IMR-90 (cell line): ENCODE results near the gene TMEM63A. TPM values are rescaled to one million over a fixed set of nuclear protein-coding genes. Genes with fewer than 3 reads are reported as not detected.

Experiments used
- ATAC-seq: fragments of 200-7000 bp; cut with Tn5 transposase; 2 replicates; pipeline ENCODE4 v1.9.1; 2020; ENCODE audit warnings: low read depth, mild to moderate bottlenecking, moderate library complexity
- BruUV-seq: library from RNA; stranded (reverse); fragments of 400-500 nt; replicated peaks from 2 replicates; lab custom pipeline; 2021; lab: Mats Ljungman, UMichigan
- CTCF ChIA-PET: fragments of 300-600 bp; formaldehyde crosslinking; extraction: SDS; loops from one replicate; lab custom pipeline; 2021; ENCODE audit warnings: antibody characterized with exemption; lab: Yijun Ruan, JAX
- POLR2A ChIA-PET: fragments of 300-600 bp; sonication (Branson Sonifier 250); formaldehyde crosslinking; loops from one replicate; lab custom pipeline; 2022; ENCODE audit warnings: antibody characterized with exemption; ENCODE audit not compliant: unreplicated experiment; lab: Charles Lee
- DNase-seq: peaks from one replicate; pipeline ENCODE4 v3.0.0; 2013
- H2AFZ ChIP-seq: replicated peaks from 2 replicates; pipeline ENCODE3; 2013; ENCODE audit warnings: low read length, mild to moderate bottlenecking; ENCODE audit not compliant: poor library complexity
- H2AK5ac ChIP-seq: 2 replicates; pipeline ENCODE4 v1.6.1; 2013; ENCODE audit warnings: low read depth, low read length, inconsistent platforms
- H2AK9ac ChIP-seq: replicated peaks from 2 replicates; pipeline ENCODE3; 2013; ENCODE audit warnings: mild to moderate bottlenecking, low read depth, low read length, moderate library complexity; ENCODE audit not compliant: poor library complexity
- H2BK120ac ChIP-seq: 2 replicates; pipeline ENCODE4 v1.6.1; 2013; ENCODE audit warnings: low read depth, low read length, inconsistent platforms
- H2BK15ac ChIP-seq: 3 replicates; pipeline ENCODE4 v1.6.1; 2013; ENCODE audit warnings: low read depth, low read length, inconsistent platforms
- H2BK20ac ChIP-seq: 2 replicates; pipeline ENCODE4 v1.6.1; 2013; ENCODE audit warnings: low read depth, mild to moderate bottlenecking, inconsistent platforms, low read length, moderate library complexity
- H2BK5ac ChIP-seq: 2 replicates; pipeline ENCODE4 v1.6.1; 2013; ENCODE audit warnings: mild to moderate bottlenecking, low read depth, low read length, inconsistent platforms; ENCODE audit not compliant: poor library complexity, severe bottlenecking
- H3K14ac ChIP-seq: replicated peaks from 2 replicates; pipeline ENCODE4 v1.6.1; 2013; ENCODE audit warnings: low read depth, low read length, inconsistent platforms
- H3K18ac ChIP-seq: 2 replicates; pipeline ENCODE4 v1.6.1; 2013; ENCODE audit warnings: low read depth, low read length, control low read depth
- H3K23ac ChIP-seq: 2 replicates; pipeline ENCODE4 v1.6.1; 2013; ENCODE audit warnings: low read depth, low read length, inconsistent platforms
- H3K27ac ChIP-seq: 2 replicates; pipeline ENCODE4 v1.5.1; 2013; ENCODE audit warnings: mild to moderate bottlenecking, control low read depth, low read length; ENCODE audit not compliant: insufficient read depth
- H3K27me3 ChIP-seq: 2 replicates; pipeline ENCODE4 v1.6.1; 2013; ENCODE audit warnings: low read length; ENCODE audit not compliant: control insufficient read depth, insufficient read depth
- H3K36me3 ChIP-seq: 2 replicates; pipeline ENCODE4 v1.6.1; 2013; ENCODE audit warnings: low read length, mixed read lengths; ENCODE audit not compliant: control insufficient read depth, insufficient read depth
- H3K4ac ChIP-seq: 2 replicates; pipeline ENCODE4 v1.6.1; 2013; ENCODE audit warnings: low read depth, low read length, inconsistent platforms
- H3K4me1 ChIP-seq: 2 replicates; pipeline ENCODE4 v1.6.1; 2013; ENCODE audit warnings: low read length, mixed read lengths; ENCODE audit not compliant: control insufficient read depth, insufficient read depth
- H3K4me2 ChIP-seq: 2 replicates; pipeline ENCODE4 v1.6.1; 2013; ENCODE audit warnings: low read depth, mild to moderate bottlenecking, control low read depth, low read length, moderate library complexity
- H3K4me3 ChIP-seq: 2 replicates; pipeline ENCODE4 v1.5.1; 2013; ENCODE audit warnings: low read depth, mild to moderate bottlenecking, control low read depth, low read length, moderate library complexity; ENCODE audit not compliant: insufficient read depth
- H3K56ac ChIP-seq: 2 replicates; pipeline ENCODE4 v1.6.1; 2013; ENCODE audit warnings: low read length, inconsistent platforms; ENCODE audit not compliant: insufficient read depth; ENCODE audit errors: extremely low read depth
- H3K79me1 ChIP-seq, 2 experiments: 2 replicates each; pipeline ENCODE4 v1.6.1; 2013; ENCODE audit warnings: low read length in 2 of 2, inconsistent platforms in 1 of 2, low read depth in 1 of 2
- H3K9ac ChIP-seq: 2 replicates; pipeline ENCODE4 v1.6.1; 2013; ENCODE audit warnings: low read depth, low read length, control low read depth
- H3K9me1 ChIP-seq: 2 replicates; pipeline ENCODE4 v1.6.1; 2013; ENCODE audit warnings: low read length, inconsistent platforms; ENCODE audit not compliant: insufficient read depth
- H3K9me3 ChIP-seq: 2 replicates; pipeline ENCODE4 v1.6.1; 2013; ENCODE audit warnings: low read length; ENCODE audit not compliant: control insufficient read depth, insufficient read depth
- H4K20me1 ChIP-seq: 2 replicates; pipeline ENCODE4 v1.6.1; 2013; ENCODE audit warnings: low read length, inconsistent platforms; ENCODE audit not compliant: insufficient read depth
- H4K5ac ChIP-seq: 2 replicates; pipeline ENCODE4 v1.6.1; 2013; ENCODE audit warnings: mild to moderate bottlenecking, low read depth, low read length, control low read depth
- H4K8ac ChIP-seq, 2 experiments: 2 replicates each; pipeline ENCODE4 v1.6.1; 2013; ENCODE audit warnings: low read depth in 2 of 2, low read length in 2 of 2, control low read depth in 1 of 2, inconsistent platforms in 1 of 2
- H4K91ac ChIP-seq: 2 replicates; pipeline ENCODE4 v1.6.1; 2013; ENCODE audit warnings: low read depth, low read length, inconsistent platforms; ENCODE audit not compliant: insufficient read depth
- BHLHE40 ChIP-seq: fragments of 150-350 bp; IDR thresholded peaks from 2 replicates; pipeline ENCODE4 v1.6.1; 2016; ENCODE audit warnings: mild to moderate bottlenecking, low read depth, low read length
- CHD1 ChIP-seq: IDR thresholded peaks from 2 replicates; pipeline ENCODE4 v1.6.1; 2012; ENCODE audit warnings: low read depth, low read length, improper control_type of control experiment
- CTCF ChIP-seq: conservative IDR thresholded peaks from 2 replicates; pipeline ENCODE4 v1.5.1; 2012; ENCODE audit warnings: mild to moderate bottlenecking, low read depth, low read length, improper control_type of control experiment
- ELK1 ChIP-seq: fragments of 150-350 bp; IDR thresholded peaks from 2 replicates; pipeline ENCODE4 v1.6.1; 2016; ENCODE audit warnings: low read depth, mild to moderate bottlenecking, low read length, moderate library complexity, borderline replicate concordance
- FOS ChIP-seq: fragments of 150-350 bp; IDR thresholded peaks from 2 replicates; pipeline ENCODE4 v1.6.1; 2016; ENCODE audit warnings: low read depth, low read length
- MXI1 ChIP-seq: IDR thresholded peaks from 2 replicates; pipeline ENCODE4 v1.6.1; 2012; ENCODE audit warnings: low read depth, mild to moderate bottlenecking, low read length, moderate library complexity, borderline replicate concordance
- NFE2L2 ChIP-seq: fragments of 150-350 bp; IDR thresholded peaks from 2 replicates; pipeline ENCODE4 v1.6.1; 2016; ENCODE audit warnings: low read depth, mild to moderate bottlenecking, low read length
- POLR2A ChIP-seq: IDR thresholded peaks from 2 replicates; pipeline ENCODE4 v1.6.1; 2012; ENCODE audit warnings: mild to moderate bottlenecking, low read depth, low read length
- RAD21 ChIP-seq: IDR thresholded peaks from 2 replicates; pipeline ENCODE4 v1.6.1; 2012; ENCODE audit warnings: low read length, improper control_type of control experiment
- RCOR1 ChIP-seq: IDR thresholded peaks from 2 replicates; pipeline ENCODE4 v1.6.1; 2012; ENCODE audit warnings: mild to moderate bottlenecking, low read length, improper control_type of control experiment; ENCODE audit not compliant: insufficient replicate concordance
- RFX5 ChIP-seq: IDR thresholded peaks from 2 replicates; pipeline ENCODE4 v1.8.0; 2012; ENCODE audit warnings: low read depth, mild to moderate bottlenecking, low read length, moderate library complexity
- SMC3 ChIP-seq: fragments of 150-350 bp; IDR thresholded peaks from 2 replicates; pipeline ENCODE4 v1.6.1; 2016; ENCODE audit warnings: low read depth, mild to moderate bottlenecking, antibody characterized with exemption, low read length, moderate library complexity
- USF2 ChIP-seq: fragments of 150-350 bp; IDR thresholded peaks from 2 replicates; pipeline ENCODE4 v1.6.1; 2017; ENCODE audit warnings: mild to moderate bottlenecking, antibody characterized with exemption, low read length, low read depth
- WGBS, 2 experiments: methylation state at CpG; one replicate each; pipeline versions ENCODE4 v1.1.5 to v1.1.7; 2013; ENCODE audit warnings: missing lambda C conversion rate in 2 of 2; ENCODE audit not compliant: insufficient read length in 1 of 2; ENCODE audit errors: extremely low coverage in 2 of 2; 5-methylcytosine and 5-hydroxymethylcytosine counted together
- dilution Hi-C: fragments of 300-500 bp; cut with HindIII; formaldehyde crosslinking; loops from one replicate; pipeline ENCODE4 v1.14.3; 2018; ENCODE audit warnings: low sequenced_read_pairs; ENCODE audit not compliant: unreplicated experiment
- in situ Hi-C: fragments of 300-500 bp; cut with MboI; formaldehyde crosslinking; loops from 3 replicates; pipeline ENCODE4 v1.14.3; 2019; ENCODE audit warnings: low sequenced_read_pairs, inconsistent platforms, mixed read lengths
- intact Hi-C: fragments of 100-400 bp; cut with micrococcal nuclease; formaldehyde crosslinking; loops from 2 replicates; pipeline ENCODE4 v1.10.0; 2022
- polyA plus RNA-seq, 3 experiments: library from polyadenylated mRNA; depleted of rRNA; stranded (reverse); fragments of >200 nt; gene quantifications; 2 replicates each; pipeline ENCODE4 v1.2.3, GENCODE V29; 2012; ENCODE audit warnings: low replicate concordance in 1 of 3
- total RNA-seq: library from RNA; depleted of rRNA; stranded (reverse); fragments of >200 nt; gene quantifications from 2 replicates; pipeline ENCODE4 v1.2.3, GENCODE V29; 2012

TMEM63A gene
- total and polyA plus RNA-seq, 2 of the 4 experiments (the other 2 are of a cell fraction), result 4.7 to 23.3 TPM

GRCh38 chr1:225809842-225810578 is 72.2 kb downstream of the TMEM63A start, which contains the start of gene EPHX1:
TSS of gene EPHX1 (plus strand) at chr1:225810124. CDS start at chr1:225828730, 18,606 bp downstream.
- intact Hi-C loops, result loop anchor here (2.0 kb wide), 1 partner anchor 31 kb away; no protein-coding TSS in a partner anchor
- TF ChIP-seq FOS, result no peak
- TF ChIP-seq BHLHE40, result peak; percentile 76; the same call in 1 of the 2 replicates
- TF ChIP-seq NFE2L2, result no peak
- no peak for TF ChIP-seq CHD1
- TF ChIP-seq POLR2A, result peak; percentile 85
- TF ChIP-seq RAD21, result peak; percentile 24; the same call in 1 of the 2 replicates
- TF ChIP-seq CTCF, result peak; percentile 40
- TF ChIP-seq RCOR1, result no peak
- no peak for TF ChIP-seq USF2
- no peak for TF ChIP-seq MXI1
- TF ChIP-seq RFX5, result no peak
- TF ChIP-seq SMC3, result 0 out of 2 replicates have a peak, but pooled peaks have one; percentile 12
- TF ChIP-seq ELK1, result no peak

More at GRCh38 chr1:225809842-225810578, 72.2 kb downstream of the TMEM63A start, which contains the start of gene EPHX1:
- in situ Hi-C loops (no loop called here), dilution Hi-C loops (no loop called here)
- H2AK5ac ChIP-seq, result no peak within 1 kb of the TSS
- H4K8ac ChIP-seq, result peak within 1 kb of the TSS; percentile 74 to 76; a peak in 1 of 4 replicates
- peaks cover 13% of the 10 kb centered on the region; the same call in 1 of the 2 replicates for H3K9me1 ChIP-seq
- ChIA-PET POLR2A (interaction anchor here (0.6 kb wide), 1 partner anchor 266 kb away, joined by 3 read pairs; no protein-coding TSS in a partner anchor), CTCF (interaction anchor here (0.8 to 1.3 kb wide), 2 partner anchors 8 to 12 kb away, joined by 4 to 5 read pairs; no protein-coding TSS in a partner anchor)
- H2BK5ac ChIP-seq, result peak within 1 kb of the TSS; percentile 50
- H3K56ac ChIP-seq, result no peak within 1 kb of the TSS; the same call in 1 of the 2 replicates
- ATAC-seq (peak; percentile 98), DNase-seq (peak; percentile 84)
- peak within 1 kb of the TSS; percentile 87 for H3K4me3 ChIP-seq
- H3K4ac ChIP-seq, result peak within 1 kb of the TSS; percentile 40; the same call in 1 of the 2 replicates
- peaks cover 20% of the 10 kb centered on the region for H3K4me1 ChIP-seq
- H3K4me2 ChIP-seq, result peak within 1 kb of the TSS; percentile 97
- H3K18ac ChIP-seq, result peak within 1 kb of the TSS; percentile 53; the same call in 1 of the 2 replicates
- no peak within 1 kb of the TSS; the same call in 1 of the 2 replicates for H3K23ac ChIP-seq
- peak within 1 kb of the TSS; percentile 23; the same call in 1 of the 2 replicates for H4K91ac ChIP-seq
- peak within 1 kb of the TSS; percentile 61; the same call in 1 of the 2 replicates for H4K5ac ChIP-seq
- no peaks in the 10 kb centered on the region for H3K27me3 ChIP-seq
- no peaks in the 10 kb centered on the region for H3K9me3 ChIP-seq
- H2BK120ac ChIP-seq, result no peak within 1 kb of the TSS
- H2AFZ ChIP-seq, result peak within 1 kb of the TSS; percentile 96
- no TSS peak for BruUV-seq
- H3K36me3 ChIP-seq, result no peaks in the 10 kb centered on the region
- H3K79me1 ChIP-seq, result peaks cover 0 to 18% of the 10 kb centered on the region in 2 experiments; a peak in 2 of 4 replicates
- peak within 1 kb of the TSS; percentile 21 for H3K27ac ChIP-seq
- H2AK9ac ChIP-seq, result peak within 1 kb of the TSS; percentile 7
- 0 out of 2 replicates have a peak within 1 kb of the TSS, but pooled peaks have one; percentile 33 for H3K14ac ChIP-seq
- no peaks in the 10 kb centered on the region for H4K20me1 ChIP-seq
- H2BK15ac ChIP-seq, result no peak within 1 kb of the TSS
- H2BK20ac ChIP-seq, result no peak within 1 kb of the TSS
- H3K9ac ChIP-seq, result peak within 1 kb of the TSS; percentile 52
- WGBS, 2 experiments, result 1% methylated on average over 42 of the region's 80 CpGs; no CpG with 5 or more reads in 1 of the 2 experiments
